GM12873 (cell line): ENCODE data around the gene FHAD1.
A peak's percentile ranks its signal among the peaks of the same experiment; 100 is the strongest.

Experiments
- CTCF ChIP-seq: IDR thresholded peaks from 2 replicates; pipeline ENCODE4 v1.5.1; 2012; ENCODE audit warnings: low read depth, mild to moderate bottlenecking, moderate library complexity, low read length, control low read depth; ENCODE audit not compliant: insufficient read depth; ENCODE audit errors: missing control alignments

The FHAD1 gene

GRCh38 chr1:15322648-15323350 is 75.8 kb downstream of the FHAD1 start:
- no peak for TF ChIP-seq CTCF

GRCh38 chr1:15323351-15323988 is 76.4 kb downstream of the FHAD1 start:
- TF ChIP-seq CTCF, result peak; percentile 99

GRCh38 chr1:15323989-15324868 is 77.2 kb downstream of the FHAD1 start:
- no peak for TF ChIP-seq CTCF

GRCh38 chr1:15324869-15325335 is 77.9 kb downstream of the FHAD1 start:
- no peak for TF ChIP-seq CTCF

GRCh38 chr1:15325375-15326085 is 78.5 kb downstream of the FHAD1 start:
- peak; percentile 31 for TF ChIP-seq CTCF

GRCh38 chr1:15326691-15327588 is 79.9 kb downstream of the FHAD1 start:
- no peak for TF ChIP-seq CTCF
